Type B pancreatic cell (in vitro differentiated cells): ENCODE measurements around the gene ANKRD13A. TPM values are rescaled to one million over a fixed set of nuclear protein-coding genes. Genes with fewer than 3 reads are reported as not detected.
"Not testable (repeated sequence)": the region's sequence is repeated elsewhere in the genome, so short reads cannot be mapped to it uniquely, and the experiment has no call there.

Source experiments
- DNase-seq: peaks from one replicate; pipeline ENCODE4 v3.0.0; 2021; ENCODE audit warnings: mixed read lengths; ENCODE audit not compliant: unreplicated experiment; ENCODE audit errors: extremely low spot score
- H3K27ac Mint-ChIP-seq: 2 replicates; pipeline ENCODE4 v1.8.0; 2021; ENCODE audit warnings: mild to moderate bottlenecking, mixed read lengths
- H3K27me3 Mint-ChIP-seq: 2 replicates; pipeline ENCODE4 v1.8.0; 2021; ENCODE audit warnings: mixed read lengths
- H3K36me3 Mint-ChIP-seq: 2 replicates; pipeline ENCODE4 v1.8.0; 2021; ENCODE audit warnings: mixed read lengths
- H3K4me1 Mint-ChIP-seq: one replicate; pipeline ENCODE4 v1.8.0; 2021; ENCODE audit warnings: mixed read lengths; ENCODE audit not compliant: unreplicated experiment
- H3K4me3 Mint-ChIP-seq: 2 replicates; pipeline ENCODE4 v1.8.0; 2021; ENCODE audit warnings: mild to moderate bottlenecking, mixed read lengths
- H3K9me3 Mint-ChIP-seq: 2 replicates; pipeline ENCODE4 v1.8.0; 2021; ENCODE audit warnings: mixed read lengths
- CTCF ChIP-seq: fragments of 200-600 bp; sonication (generic); conservative IDR thresholded peaks from 2 replicates; pipeline ENCODE4 v1.5.0; 2021; ENCODE audit warnings: antibody characterized with exemption, mild to moderate bottlenecking
- total RNA-seq: library from RNA; stranded (reverse); gene quantifications from 2 replicates; pipeline ENCODE4 v1.2.1, GENCODE V29; 2021; ENCODE audit warnings: low replicate concordance

The ANKRD13A gene
- total RNA-seq, 1 donor from 2014 or later: 34.6 TPM

DNA sequence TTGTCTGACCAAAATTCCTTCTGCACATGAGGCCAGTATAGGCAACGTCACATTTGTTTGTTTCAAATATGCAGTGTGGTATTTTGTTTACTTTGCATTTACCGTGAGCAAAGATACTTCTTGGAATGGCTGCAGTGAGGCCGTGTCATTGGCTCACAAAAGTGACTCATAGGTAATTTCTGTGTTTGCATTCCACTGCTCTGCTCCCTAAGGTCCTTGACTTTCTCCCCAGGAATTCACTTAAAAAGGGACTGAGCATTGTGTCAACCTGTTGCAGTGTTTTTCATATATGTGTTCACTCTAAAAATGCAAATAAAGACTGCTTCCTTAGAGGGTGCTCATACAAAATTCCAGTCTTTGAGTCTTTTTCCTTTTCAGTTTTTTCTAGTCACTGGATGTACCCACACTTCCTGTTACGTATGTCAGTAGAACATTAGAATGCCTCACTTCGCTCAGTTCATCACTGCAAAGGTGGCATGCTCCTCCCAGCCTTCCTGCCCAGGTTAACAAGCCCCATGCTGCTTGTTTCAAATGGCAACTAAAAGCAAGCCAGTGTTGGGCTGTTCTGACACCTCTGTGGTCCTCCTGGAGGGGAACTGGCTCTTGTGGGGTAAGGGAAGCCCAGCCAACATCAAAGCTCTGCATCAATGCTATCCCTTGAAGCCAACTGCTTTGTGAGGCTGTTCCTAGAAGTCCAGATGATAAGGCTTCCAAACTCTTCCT is 40.0 kb downstream of the ANKRD13A start:
- H3K27me3 Mint-ChIP-seq: no peaks in the 10 kb centered on the region
- H3K4me1 Mint-ChIP-seq: peaks cover 22% of the 10 kb centered on the region
- no peak for TF ChIP-seq CTCF
- peak overlapping the region; percentile 94 for H3K27ac Mint-ChIP-seq
- peak overlapping the region; percentile 7 for H3K4me3 Mint-ChIP-seq
- H3K36me3 Mint-ChIP-seq: peaks cover 21% of the 10 kb centered on the region
- no peaks in the 10 kb centered on the region for H3K9me3 Mint-ChIP-seq
- no peak for DNase-seq

- no peak for DNase-seq
- peak overlapping the region; percentile 50 for H3K27ac Mint-ChIP-seq
Observed at GRCh38 chr12:110042264-110042663, 43.0 kb downstream of the ANKRD13A start.

GRCh38 chr12:110046451-110047187 is 47.4 kb downstream of the ANKRD13A start:
- Mint-ChIP-seq H3K4me1 (peaks cover 21% of the 10 kb centered on the region), H3K4me3 (peak overlapping the region; percentile 96), H3K9me3 (no peaks in the 10 kb centered on the region), H3K27ac (no peak overlapping the region), H3K36me3 (peaks cover 4% of the 10 kb centered on the region), H3K27me3 (no peaks in the 10 kb centered on the region)
- TF ChIP-seq CTCF: no peak
- no peak for DNase-seq

More at GRCh38 chr12:110042264-110042663, 43.0 kb downstream of the ANKRD13A start:
- no peak for TF ChIP-seq CTCF
- peaks cover 25% of the 10 kb centered on the region for H3K4me1 Mint-ChIP-seq
- H3K9me3 Mint-ChIP-seq: no peaks in the 10 kb centered on the region
- H3K27me3 Mint-ChIP-seq: no peaks in the 10 kb centered on the region
- H3K36me3 Mint-ChIP-seq: peaks cover 8% of the 10 kb centered on the region
- H3K4me3 Mint-ChIP-seq: no peak overlapping the region

GRCh38 chr12:110047297-110047940 is 48.2 kb downstream of the ANKRD13A start:
- Mint-ChIP-seq H3K9me3 (no peaks in the 10 kb centered on the region), H3K27ac (peak overlapping the region; percentile 92), H3K4me3 (peak overlapping the region; percentile 96), H3K36me3 (peaks cover 4% of the 10 kb centered on the region), H3K4me1 (peaks cover 18% of the 10 kb centered on the region), H3K27me3 (no peaks in the 10 kb centered on the region)
- no peak for TF ChIP-seq CTCF
- DNase-seq: no peak

DNA sequence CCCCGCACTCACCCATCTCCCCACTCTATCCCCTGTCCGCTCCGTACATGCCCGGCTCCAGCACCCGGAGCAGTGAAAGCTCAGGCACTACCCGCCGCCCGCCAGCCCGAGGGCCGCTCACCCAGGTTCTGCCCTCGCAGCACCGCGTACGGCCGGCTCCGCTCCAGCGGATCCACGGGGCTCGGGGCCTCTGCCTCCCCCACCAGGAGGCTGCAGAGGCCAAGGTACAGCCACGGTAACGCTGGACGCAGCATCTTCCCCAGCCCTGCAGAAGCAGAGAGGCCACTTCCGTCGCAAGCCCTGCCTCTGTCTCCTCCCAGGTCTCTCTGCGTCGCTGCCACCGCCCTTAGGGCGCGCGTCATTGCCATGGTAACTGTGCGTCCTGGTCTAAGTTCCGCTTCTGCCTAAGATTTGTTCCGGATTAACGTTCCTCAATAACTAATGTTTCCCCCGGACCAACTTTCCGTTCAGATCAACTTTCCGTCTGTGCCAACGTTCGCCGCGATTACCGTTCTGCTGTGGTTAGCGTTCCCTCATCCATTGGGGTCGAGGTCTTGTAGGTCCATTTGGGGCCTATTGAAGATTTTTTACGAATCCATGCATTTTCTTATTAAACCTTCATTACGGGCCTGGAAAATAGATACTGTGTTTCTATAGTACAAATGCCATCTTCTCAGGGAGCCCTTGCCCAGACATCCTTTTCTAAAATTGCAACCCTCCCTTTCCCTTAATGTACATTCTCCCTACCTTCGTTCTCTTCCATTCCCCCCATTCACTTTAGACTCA is 49.2 kb downstream of the ANKRD13A start, which contains the start of gene C12orf76:
TSS of gene C12orf76 (minus strand) at position 281 of the 786 bp plus-strand sequence. CDS start at position 254, 27 bp downstream.
- no peaks in the 10 kb centered on the region for H3K36me3 Mint-ChIP-seq
- H3K4me3 Mint-ChIP-seq: peak within 1 kb of the TSS; percentile 96
- H3K27ac Mint-ChIP-seq: peak within 1 kb of the TSS; percentile 92
- peak; percentile 88 for DNase-seq
- no peaks in the 10 kb centered on the region for H3K27me3 Mint-ChIP-seq
- H3K9me3 Mint-ChIP-seq: no peaks in the 10 kb centered on the region
- H3K4me1 Mint-ChIP-seq: peaks cover 11% of the 10 kb centered on the region
- TF ChIP-seq CTCF: no peak

GRCh38 chr12:110049034-110049433 is 49.8 kb downstream of the ANKRD13A start:
- not testable (repeated sequence) for H3K9me3 Mint-ChIP-seq, H3K27me3 Mint-ChIP-seq, DNase-seq, H3K36me3 Mint-ChIP-seq
- Mint-ChIP-seq H3K4me3 (peak overlapping the region; percentile 96), H3K4me1 (peaks cover 11% of the 10 kb centered on the region), H3K27ac (peak overlapping the region; percentile 92)

DNA sequence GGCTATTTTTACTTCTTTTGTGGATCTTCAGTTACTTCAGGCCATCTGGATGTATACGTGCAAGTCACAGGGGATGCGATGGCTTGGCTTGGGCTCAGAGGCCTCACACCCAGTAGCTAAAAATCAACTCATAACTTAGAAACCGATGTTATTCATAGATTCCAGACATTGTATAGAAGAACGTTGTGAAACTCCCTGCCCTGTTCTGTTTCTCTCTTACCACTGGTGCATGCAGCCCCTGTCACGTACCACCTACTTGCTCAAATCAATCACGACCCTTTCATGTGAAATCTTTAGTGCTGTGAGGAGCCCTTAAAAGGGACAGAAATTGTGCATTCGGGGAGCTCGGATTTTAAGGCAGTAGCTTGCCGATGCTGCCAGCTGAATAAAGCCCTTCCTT is 50.4 kb downstream of the ANKRD13A start:
- not testable (repeated sequence) for H3K36me3 Mint-ChIP-seq, DNase-seq, H3K9me3 Mint-ChIP-seq, H3K27me3 Mint-ChIP-seq
- peak overlapping the region; percentile 96 for H3K4me3 Mint-ChIP-seq
- peaks cover 11% of the 10 kb centered on the region for H3K4me1 Mint-ChIP-seq
- peak overlapping the region; percentile 92 for H3K27ac Mint-ChIP-seq
